HFFc6 (cell line): Measurements from ENCODE around the gene CADPS2. TPM values are rescaled to one million over a fixed set of nuclear protein-coding genes. Genes with fewer than 3 reads are reported as not detected.
A peak's percentile ranks its signal among the peaks of the same experiment; 100 is the strongest.

Experiments
- DNase-seq: peaks from one replicate; pipeline ENCODE4 v3.0.0-alpha.2; 2018
- H3K27ac Mint-ChIP-seq: 2 replicates; pipeline ENCODE4 v1.8.0; 2020; ENCODE audit warnings: mild to moderate bottlenecking, mixed read lengths
- H3K27me3 Mint-ChIP-seq: 2 replicates; pipeline ENCODE4 v1.8.0; 2021; ENCODE audit warnings: mild to moderate bottlenecking, moderate library complexity, mixed read lengths; ENCODE audit not compliant: insufficient read depth
- H3K36me3 Mint-ChIP-seq: 2 replicates; pipeline ENCODE4 v1.8.0; 2021; ENCODE audit warnings: low read depth, mixed read lengths
- H3K4me1 Mint-ChIP-seq: 2 replicates; pipeline ENCODE4 v1.8.0; 2020; ENCODE audit warnings: low read depth, mixed read lengths
- H3K4me3 Mint-ChIP-seq: 2 replicates; pipeline ENCODE4 v1.8.0; 2020; ENCODE audit warnings: mild to moderate bottlenecking, moderate library complexity, mixed read lengths
- H3K9me3 Mint-ChIP-seq: 2 replicates; pipeline ENCODE4 v1.8.0; 2020; ENCODE audit warnings: mild to moderate bottlenecking, mixed read lengths
- total RNA-seq, 6 experiments: library from RNA; stranded (reverse); fragmentation: NEBNext Ultra II Directional; extraction: Animal tissue kit (Norgen Biotek cat#: 25700); gene quantifications; 2 replicates in 1 of 6; 3 replicates in 5 of 6; pipeline ENCODE4 v1.2.3, GENCODE V29; 2021
- TF ChIP-seq, protein P1 (sequence below): fragments of 200-600 bp; sonication (generic); IDR thresholded peaks from 2 replicates; pipeline ENCODE4 v1.5.0; 2021; ENCODE audit warnings: antibody characterized with exemption, mild to moderate bottlenecking

CADPS2 gene
- total RNA-seq, 6 experiments from 2014 or later: not detected

GRCh38 chr7:122887848-122888247 is 1.6 kb upstream of the CADPS2 start:
- peaks cover 6% of the 10 kb centered on the region; the same call in 1 of the 2 replicates for H3K27me3 Mint-ChIP-seq
- DNase-seq: no peak
- H3K27ac Mint-ChIP-seq: no peak overlapping the region
- H3K4me3 Mint-ChIP-seq: no peak overlapping the region
- H3K4me1 Mint-ChIP-seq: no peaks in the 10 kb centered on the region; the same call in 1 of the 2 replicates
- TF ChIP-seq, protein P1, sequence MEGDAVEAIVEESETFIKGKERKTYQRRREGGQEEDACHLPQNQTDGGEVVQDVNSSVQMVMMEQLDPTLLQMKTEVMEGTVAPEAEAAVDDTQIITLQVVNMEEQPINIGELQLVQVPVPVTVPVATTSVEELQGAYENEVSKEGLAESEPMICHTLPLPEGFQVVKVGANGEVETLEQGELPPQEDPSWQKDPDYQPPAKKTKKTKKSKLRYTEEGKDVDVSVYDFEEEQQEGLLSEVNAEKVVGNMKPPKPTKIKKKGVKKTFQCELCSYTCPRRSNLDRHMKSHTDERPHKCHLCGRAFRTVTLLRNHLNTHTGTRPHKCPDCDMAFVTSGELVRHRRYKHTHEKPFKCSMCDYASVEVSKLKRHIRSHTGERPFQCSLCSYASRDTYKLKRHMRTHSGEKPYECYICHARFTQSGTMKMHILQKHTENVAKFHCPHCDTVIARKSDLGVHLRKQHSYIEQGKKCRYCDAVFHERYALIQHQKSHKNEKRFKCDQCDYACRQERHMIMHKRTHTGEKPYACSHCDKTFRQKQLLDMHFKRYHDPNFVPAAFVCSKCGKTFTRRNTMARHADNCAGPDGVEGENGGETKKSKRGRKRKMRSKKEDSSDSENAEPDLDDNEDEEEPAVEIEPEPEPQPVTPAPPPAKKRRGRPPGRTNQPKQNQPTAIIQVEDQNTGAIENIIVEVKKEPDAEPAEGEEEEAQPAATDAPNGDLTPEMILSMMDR: no peak
- no peaks in the 10 kb centered on the region for H3K36me3 Mint-ChIP-seq
- H3K9me3 Mint-ChIP-seq: no peaks in the 10 kb centered on the region

- TF ChIP-seq, protein P1: no peak
- H3K27me3 Mint-ChIP-seq: peaks cover 6% of the 10 kb centered on the region; the same call in 1 of the 2 replicates
- no peaks in the 10 kb centered on the region; the same call in 1 of the 2 replicates for H3K4me1 Mint-ChIP-seq
- H3K27ac Mint-ChIP-seq: no peak overlapping the region
- peak overlapping the region; percentile 64 for H3K4me3 Mint-ChIP-seq
- H3K9me3 Mint-ChIP-seq: no peaks in the 10 kb centered on the region
- no peak for DNase-seq
- H3K36me3 Mint-ChIP-seq: no peaks in the 10 kb centered on the region
Measured at GRCh38 chr7:122887198-122887597, 938 bp upstream of the CADPS2 start.

DNA sequence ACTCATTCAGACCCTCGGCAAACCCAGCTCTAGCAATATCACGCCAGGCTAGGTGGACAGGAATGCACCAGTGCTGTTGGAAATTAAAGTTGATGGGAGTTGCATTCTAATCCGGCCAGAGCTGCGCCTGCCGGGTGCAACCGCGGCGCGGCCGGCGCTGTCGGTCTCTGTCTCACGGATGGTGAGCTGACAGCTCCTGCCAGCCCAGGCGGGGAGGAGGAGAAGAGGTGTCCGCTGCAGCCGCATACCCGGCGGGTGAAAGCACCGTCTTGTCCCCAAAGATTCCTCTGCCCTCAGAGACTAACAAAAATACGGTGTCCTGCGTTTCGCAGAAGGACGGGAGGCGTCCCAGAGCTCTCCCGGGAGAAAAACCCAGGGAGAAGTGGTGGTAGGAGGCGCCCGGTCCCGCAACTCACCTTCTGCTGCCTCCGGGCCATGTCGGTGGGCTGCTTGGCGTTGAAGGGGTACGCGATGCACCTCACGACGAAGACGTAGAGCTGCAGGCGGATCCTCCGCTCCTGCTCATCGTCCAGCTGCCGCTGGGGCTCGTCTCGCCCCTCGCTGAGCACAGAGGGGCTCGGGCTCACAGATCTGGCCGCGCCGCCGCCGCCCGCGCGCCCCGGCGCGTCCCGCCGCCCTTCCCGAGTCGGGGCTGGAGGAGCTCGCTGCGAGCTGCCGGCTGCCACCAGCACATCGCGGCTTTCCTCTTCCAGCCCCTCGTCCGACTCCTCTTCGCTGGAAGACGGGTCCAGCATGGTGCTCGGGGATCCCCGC is 490 bp downstream of the CADPS2 start:
- DNase-seq: no peak
- no peaks in the 10 kb centered on the region for H3K9me3 Mint-ChIP-seq
- peak overlapping the region; percentile 52 for H3K4me3 Mint-ChIP-seq
- H3K36me3 Mint-ChIP-seq: no peaks in the 10 kb centered on the region
- no peaks in the 10 kb centered on the region; the same call in 1 of the 2 replicates for H3K4me1 Mint-ChIP-seq
- H3K27me3 Mint-ChIP-seq: peaks cover 6% of the 10 kb centered on the region; the same call in 1 of the 2 replicates
- TF ChIP-seq, protein P1: no peak
- no peak overlapping the region for H3K27ac Mint-ChIP-seq

GRCh38 chr7:122884186-122884585 is 2.1 kb downstream of the CADPS2 start:
- no peaks in the 10 kb centered on the region; the same call in 1 of the 2 replicates for H3K4me1 Mint-ChIP-seq
- TF ChIP-seq, protein P1: no peak
- no peak overlapping the region for H3K27ac Mint-ChIP-seq
- no peak for DNase-seq
- peaks cover 6% of the 10 kb centered on the region; the same call in 1 of the 2 replicates for H3K27me3 Mint-ChIP-seq
- H3K36me3 Mint-ChIP-seq: no peaks in the 10 kb centered on the region
- H3K4me3 Mint-ChIP-seq: no peak overlapping the region
- no peaks in the 10 kb centered on the region for H3K9me3 Mint-ChIP-seq

DNA sequence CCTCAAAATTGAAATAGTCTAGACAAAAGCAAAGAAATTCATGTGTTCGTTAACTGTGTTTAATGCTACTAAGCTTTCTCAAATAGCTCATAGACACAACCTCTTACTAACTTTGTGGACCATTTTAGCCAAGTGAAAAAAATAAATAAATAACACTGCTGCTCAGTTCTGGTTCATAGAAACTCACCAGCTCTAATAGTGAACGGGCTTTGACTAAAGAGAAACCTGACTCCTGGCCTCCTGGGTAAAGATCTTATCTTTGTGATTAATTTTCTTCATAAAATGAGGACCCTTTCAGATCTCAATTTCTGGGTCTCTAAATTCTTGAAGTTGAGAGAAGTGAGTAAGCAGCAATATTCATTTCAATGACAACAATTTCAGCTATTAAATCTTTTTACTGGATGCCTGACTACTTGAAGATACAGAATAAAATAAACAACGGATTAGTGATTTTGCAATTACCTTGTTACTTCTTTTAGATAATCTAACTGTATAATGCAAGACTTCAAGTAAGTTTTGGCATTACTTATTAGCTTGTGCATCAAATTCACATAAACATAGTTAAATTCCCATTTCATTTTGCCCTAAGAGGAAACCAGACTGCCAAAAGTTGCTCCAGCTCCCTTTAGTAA is 3.1 kb downstream of the CADPS2 start:
- Mint-ChIP-seq H3K27ac (no peak overlapping the region), H3K36me3 (no peaks in the 10 kb centered on the region), H3K9me3 (no peaks in the 10 kb centered on the region), H3K4me1 (no peaks in the 10 kb centered on the region; the same call in 1 of the 2 replicates), H3K27me3 (peaks cover 6% of the 10 kb centered on the region; the same call in 1 of the 2 replicates), H3K4me3 (no peak overlapping the region)
- TF ChIP-seq, protein P1: no peak
- DNase-seq: no peak
